Globus pallidus (tissue), 1 donor: ENCODE data around the gene CELA3A.
"Not testable (repeated sequence)": the region's sequence is repeated elsewhere in the genome, so short reads cannot be mapped to it uniquely, and the experiment has no call there.

Experiments used
- DNase-seq: peaks from one replicate; pipeline ENCODE4 v3.0.0-alpha.2; 2015; ENCODE audit warnings: low spot score

CELA3A gene, protein sequence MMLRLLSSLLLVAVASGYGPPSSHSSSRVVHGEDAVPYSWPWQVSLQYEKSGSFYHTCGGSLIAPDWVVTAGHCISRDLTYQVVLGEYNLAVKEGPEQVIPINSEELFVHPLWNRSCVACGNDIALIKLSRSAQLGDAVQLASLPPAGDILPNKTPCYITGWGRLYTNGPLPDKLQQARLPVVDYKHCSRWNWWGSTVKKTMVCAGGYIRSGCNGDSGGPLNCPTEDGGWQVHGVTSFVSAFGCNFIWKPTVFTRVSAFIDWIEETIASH

DNA sequence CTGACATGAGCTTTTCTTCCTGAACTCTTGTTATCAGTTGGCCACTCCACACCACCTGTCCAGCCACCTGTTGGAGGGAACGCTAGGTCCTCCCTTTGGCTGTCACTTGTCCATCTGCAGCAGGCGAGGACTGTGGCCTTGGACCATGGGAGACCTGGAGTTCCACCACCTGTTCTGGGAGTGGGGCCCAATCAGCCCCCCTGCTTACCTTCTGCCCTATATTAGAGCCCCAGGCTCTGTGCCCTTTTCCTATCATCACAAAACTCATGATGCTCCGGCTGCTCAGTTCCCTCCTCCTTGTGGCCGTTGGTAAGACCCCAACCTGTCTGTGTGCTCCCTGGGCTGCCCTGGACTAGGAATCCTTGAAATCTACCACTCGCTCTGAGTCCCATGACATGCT lies at the start of gene CELA3A:
Gene CELA3A (plus strand): TSS at position 249 of the 400 bp plus-strand sequence. CDS start 18 bp downstream, at position 267.
- no peak for DNase-seq

DNA sequence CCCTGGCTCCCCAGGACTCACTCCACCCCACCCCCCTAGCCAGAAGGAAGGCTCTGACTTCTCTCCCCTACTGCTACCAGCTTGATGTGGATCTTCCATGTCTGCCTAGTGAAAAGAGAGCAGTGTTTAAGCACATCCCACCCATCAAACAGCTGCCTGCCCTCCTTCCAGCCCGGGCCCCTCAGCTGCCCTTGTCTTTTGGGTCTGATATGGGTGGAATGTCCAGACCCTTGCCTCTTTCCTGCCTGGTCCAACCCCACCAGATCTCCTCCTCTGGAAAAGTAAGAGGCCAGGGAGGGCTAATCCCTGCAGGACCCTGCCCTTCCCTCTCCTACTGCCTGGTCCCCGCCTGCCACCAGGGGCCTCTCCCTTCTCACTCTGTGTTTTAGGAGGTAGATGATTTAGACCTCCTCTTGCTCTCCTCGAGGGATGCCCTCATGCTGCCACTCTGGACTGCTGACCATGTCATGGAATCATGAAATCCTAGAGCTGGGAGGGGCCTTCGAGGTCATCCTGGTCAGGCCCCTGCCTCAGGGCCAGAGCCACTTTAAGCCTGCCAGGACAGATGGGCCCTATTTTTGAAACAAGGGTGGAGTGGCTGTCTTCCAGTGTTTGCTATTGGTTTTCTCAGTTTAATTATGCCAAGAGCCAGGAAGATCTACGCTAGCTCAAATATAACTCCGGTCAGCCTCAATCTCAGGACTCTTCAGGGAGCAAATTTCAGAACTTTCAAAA lies 48.5 kb upstream of the CELA3A start:
- no peak for DNase-seq

DNA sequence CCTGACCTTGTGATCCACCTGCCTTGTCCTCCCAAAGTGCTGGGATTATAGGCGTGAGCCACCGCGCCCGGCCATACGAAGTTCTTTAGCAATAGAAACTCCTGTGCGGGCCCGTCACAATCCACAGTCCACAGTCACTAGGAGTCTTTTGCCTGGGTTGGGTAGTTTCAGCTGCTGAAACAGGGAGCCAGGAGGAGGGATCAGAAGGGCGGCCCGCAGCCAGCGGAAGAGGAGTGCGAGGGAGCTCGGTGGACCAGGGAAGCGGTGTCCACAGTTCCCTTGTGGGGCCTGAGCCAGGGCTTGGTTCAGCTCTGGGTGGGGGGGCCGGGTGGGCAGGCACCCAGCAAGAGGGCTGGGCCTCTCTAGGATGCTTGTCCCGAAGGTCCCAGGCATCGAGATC lies 46.4 kb upstream of the CELA3A start:
- DNase-seq = no peak

DNA sequence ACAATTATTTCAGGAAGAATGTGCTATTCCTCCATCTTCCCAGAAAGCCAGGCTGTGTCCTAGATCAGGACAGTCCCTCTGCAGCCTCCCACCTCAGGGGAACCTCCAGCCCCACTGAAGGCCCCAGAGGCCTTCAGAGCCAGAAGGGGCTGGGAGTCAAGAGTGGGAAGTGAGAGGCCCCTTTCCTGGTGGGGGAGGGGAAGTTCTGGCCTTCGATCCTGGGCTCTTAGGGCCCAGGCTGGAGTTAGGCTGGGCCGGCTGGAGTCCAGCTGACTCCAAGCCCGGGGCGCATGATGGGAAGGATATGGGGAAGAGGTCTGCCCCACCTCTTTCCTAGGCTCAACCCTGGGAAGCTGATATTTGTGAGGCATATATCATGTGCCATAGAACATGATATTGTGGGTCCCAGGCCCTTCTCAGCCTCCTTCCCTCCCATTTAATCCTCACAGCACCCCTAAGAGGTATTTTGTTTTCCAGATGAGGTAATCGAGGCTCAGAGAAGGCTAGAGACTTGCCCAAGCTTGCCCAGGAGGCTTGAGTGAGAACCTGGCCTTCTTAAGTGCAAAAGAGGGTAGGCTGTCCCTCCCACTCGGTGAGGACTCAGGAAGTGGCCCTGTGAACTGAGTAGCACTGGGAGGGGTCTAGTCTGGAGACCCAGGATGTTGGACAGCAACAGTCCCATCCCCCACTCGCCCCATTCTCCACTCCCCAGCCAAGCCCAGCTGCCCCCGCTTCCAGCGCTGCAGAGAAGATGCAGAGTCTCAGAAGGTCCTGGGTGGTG lies 45.8 kb upstream of the CELA3A start:
- DNase-seq = no peak

DNA sequence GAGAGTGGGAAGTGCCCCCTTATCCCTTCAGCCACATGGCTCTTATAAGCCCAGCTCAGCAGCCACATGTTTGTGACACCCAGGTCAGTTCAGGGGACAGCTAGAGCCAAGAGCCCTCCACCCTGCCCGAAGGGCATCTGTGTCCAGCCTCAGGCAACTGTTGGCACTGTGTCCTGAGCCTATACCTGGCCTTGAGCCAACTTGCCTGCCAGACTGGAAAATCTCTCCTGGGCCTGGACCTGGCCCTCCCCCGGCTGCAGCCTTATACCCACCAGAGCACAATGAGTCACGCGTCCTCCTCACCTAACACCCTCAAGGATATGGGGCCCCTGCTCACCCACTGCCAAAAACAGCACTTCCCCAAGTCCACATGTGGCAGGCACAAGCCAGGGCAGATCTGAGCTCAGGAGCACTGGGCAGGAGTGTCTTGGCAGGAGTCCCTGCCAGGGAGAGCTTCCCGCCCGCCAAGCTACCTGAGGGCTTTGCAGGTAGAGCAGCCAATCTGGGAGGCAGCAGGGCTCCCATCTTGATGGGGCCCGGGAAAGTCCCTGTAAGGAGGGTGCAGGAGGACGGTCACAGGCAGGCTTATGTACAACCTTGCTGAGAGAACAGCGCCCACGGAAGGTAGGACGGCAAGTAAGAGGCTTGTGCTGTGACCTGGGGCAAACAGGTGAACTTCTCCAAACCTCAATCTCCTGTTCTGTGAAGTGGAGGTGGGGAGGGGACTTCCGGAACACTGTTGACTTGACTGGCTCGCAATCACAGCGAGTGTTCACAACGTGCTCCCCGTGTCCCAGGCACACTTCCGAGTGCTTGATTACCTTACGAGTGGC lies 44.5 kb upstream of the CELA3A start:
- no peak for DNase-seq

DNA sequence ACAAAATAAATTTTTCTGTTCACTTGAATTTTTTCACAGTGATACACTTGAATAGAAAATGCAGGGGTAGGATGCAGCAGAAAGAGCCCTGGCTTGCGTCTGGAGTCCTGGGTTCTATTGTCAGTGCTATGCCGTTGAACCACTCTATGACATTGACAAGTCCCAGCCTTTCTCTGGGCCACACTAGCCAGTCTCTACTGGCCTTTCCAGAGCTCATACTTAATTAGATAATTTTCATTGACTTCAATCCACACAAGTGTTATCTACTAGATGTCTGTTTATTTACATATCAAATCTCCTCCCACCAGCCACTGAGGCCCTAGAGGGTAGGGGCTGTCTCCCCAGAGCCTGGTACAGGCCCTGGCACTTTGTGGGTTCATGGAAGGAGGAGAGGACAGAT lies 40.1 kb upstream of the CELA3A start:
- DNase-seq = no peak

DNA sequence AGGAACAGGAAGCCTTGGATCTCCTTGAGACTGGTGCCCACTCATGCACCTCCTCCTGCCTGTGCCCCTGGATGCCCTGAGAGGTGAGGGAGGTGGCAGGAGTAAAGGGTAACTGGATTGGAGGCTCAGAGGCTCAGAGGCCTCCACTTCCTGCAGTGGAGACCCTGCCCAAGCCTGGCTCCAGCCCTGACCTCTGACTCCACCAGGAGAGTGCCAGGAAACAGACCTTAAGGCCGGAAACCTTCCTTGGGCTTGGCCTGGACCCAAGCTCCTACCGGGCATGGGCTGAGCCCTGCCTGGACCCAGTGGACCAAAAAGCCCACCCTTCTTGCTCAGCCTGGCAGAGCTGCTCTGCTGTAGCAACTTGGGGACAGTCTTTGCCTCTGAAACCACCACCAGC lies 39.7 kb upstream of the CELA3A start:
- DNase-seq = no peak

DNA sequence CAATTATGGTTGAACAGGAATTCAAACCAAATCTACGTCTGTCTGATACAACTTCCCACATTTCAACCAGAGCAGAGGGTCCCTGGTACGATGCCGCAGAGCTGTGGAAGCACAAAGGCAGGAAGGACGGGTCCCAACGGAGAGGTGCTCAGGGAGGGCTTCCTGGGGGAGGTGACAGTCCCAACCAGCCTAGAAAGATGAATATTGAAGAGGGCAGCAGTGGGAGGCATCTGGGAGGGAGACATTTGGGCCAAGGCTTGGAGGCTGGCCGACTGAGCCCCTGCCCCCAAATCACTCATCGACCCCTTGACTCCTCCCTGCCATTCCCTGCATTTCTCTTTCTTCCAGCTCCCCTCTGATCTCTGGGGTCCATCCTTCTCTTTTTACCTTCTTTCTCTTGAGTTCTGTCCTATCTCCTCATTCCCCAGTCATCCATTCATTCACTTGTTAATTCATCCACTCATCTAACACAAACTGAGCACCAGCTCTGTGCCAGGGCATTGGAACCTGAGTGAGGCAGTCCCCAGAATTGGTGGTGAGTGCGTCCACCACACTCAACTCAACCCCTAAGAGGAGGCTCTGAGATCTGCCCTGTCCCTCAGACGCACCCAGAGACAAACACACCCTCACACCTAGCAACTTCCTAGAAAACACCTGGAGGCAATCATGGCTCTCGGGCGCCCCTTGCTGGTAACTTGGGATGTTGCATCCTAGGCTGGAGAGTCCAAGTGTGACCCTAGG lies 37.8 kb upstream of the CELA3A start:
- DNase-seq = peak; percentile 37

DNA sequence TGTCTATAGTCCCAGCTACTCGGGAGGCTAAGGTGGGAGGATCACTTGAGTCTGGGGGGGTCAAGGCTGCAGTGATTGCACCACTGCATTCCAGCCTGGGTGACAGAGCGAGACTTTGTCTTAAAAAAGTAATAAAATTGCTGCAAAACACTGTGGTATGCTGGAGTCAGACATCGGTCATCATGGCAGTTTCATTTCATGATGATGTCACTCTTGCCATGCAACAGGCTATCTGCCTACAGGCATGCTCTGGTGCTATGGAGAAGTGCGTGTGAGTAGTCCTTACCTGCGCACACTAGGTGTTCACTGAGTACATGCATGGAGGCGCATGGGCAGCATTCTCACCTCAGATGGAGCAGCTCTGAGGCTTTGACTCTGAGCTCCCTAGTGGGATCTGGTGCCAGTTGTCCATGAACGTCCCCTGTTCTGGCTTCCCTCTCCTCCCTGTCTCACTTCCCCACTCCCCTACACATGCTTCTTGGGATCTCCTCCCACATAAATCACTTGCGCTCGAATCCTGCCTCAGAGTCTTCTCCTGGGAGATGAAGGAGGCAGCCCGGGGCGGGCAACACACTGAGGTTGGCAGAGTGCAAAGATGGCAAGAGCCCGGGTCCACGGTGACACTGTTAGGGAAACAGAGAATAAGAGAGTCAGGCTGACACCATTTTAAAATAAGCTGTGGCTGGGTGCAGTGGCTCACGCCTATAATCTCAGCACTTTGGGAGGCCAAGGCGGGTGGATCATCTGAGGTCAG lies 35.0 kb upstream of the CELA3A start:
- DNase-seq = no peak

DNA sequence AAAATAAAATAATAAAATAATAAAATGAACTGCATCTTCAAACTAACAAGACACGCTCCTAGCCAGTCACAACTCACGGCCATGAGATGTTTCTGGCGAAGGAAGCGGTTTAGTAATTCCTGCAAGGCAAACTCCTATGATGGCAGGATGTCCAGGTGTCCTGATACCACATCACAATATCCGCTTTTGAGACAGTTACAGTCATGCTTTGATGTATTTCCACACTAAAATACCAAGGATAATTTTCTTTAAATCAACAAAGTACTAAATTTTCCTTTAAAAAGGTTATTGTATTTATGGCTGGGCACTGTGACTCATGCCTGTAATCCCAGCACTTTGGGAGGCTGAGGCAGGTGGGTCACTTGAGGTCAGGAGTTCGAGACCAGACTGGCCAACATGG lies 34.2 kb upstream of the CELA3A start:
- not testable (repeated sequence) for DNase-seq

DNA sequence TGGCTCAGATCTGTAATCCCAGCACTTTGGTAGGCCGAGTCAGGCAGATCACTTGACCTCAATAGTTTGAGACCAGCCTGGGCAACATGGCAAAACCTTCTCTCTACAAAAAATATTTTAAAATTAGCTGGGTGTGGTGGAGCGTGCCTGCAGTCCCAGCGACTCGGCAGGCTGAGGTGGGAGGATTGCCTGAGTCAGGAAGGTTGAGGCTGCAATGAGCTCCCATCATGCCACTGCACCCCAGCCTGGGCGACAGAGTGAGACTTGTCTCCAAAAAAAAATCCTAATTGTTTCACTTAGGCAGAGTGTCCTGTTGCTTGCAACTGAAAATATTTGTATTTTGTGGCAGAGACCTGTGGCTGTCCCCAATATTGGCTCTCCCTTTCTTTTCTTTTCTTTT lies 32.4 kb upstream of the CELA3A start:
- not testable (repeated sequence) for DNase-seq

DNA sequence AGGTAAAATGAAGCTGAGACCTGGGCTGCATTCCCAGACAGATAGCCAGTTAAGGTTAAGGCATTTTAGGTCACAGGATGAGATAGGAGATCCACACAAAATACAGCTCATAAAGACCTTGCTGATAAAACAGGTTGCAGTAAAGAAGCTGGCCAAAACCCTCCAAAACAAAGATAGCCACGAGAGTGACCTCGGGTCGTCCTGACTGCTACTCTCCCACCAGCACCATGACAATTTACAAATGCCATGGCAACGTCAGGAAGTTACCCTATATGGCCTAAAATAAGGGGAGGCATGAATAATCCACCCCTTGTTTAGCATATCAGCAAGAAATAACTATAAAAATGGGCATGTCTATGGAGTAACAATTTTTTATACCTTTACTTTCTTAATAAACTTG lies 30.9 kb upstream of the CELA3A start:
- DNase-seq = not testable (repeated sequence)

DNA sequence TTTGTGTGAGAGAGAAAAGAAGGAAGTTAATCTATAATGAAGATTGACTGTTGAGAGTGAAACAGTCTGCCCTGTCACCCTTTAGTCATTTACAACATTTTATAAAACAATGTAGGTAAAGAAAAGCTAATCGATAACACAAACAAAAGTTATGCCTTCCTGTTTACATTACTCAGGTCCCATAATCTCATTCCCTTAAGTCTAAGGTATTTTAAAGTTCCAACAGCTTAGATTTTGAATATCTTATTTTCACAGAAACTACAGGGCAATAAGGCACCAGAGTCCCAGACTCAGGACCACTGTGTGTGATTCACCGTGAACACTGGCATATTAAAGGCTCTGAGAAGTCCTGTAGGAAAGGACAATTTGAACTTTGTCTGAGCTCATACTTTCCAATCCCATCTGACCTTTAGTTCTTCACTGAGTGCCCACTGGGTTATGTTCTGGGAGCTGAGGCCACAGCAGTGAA lies 28.4 kb upstream of the CELA3A start:
- not testable (repeated sequence) for DNase-seq

DNA sequence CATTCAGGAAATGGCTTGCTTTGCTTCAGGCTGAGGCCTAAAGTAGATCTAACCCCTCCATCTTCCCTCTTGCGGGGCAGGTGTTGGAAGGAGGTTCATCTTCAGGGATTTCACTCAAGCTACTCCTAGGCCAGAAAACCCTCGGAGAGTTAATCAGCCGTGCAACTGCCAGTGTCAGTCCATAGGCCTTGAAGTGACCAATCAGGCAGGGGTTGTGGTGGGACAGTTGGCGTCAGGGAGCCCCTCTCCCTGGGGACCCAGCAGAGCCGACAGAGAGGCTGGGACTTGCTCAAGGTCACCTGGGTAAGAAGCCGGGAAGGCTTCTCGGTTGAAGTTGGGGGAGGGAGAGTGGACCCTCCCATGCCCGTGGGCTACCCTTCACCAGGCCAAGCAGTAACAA lies 27.5 kb upstream of the CELA3A start:
- DNase-seq = not testable (repeated sequence)

DNA sequence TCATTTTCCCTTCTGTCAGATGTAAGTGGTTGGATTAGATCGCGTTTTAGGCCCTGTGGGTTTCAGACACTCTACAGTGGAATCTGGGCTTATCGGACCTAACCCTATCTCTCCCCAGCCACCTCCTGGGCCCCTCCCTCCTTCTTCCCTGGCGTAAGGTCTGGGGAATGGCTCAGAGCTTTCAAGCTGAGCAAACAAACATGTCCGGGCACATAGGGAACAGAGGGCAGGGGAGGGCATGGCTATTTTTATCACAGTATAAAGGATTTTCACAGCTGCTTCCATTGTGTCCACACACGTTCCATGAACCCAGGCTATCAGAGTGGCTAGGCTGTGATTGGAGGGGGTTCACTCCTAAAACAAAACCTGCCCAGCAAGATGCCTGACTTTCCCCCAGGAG lies 26.8 kb upstream of the CELA3A start:
- not testable (repeated sequence) for DNase-seq

DNA sequence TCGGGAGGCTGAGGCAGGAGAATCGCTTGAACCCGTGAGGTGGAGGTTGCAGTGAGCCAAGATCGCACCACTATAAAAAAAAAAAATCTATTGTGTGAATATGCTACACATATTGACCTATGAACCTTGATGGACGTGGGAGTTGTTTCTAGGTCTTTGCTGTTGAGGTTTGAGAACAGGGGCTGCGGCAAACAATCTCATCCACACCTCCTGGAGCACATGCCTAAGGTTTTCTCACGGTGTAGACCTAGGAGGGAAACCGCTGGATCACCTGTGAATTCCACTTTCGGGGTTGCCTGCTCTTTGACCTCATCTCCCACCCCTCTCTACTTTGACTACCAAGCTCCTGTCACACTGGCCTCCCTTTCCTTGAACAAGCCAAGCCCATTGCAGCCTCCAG lies 26.2 kb upstream of the CELA3A start:
- DNase-seq = not testable (repeated sequence)

DNA sequence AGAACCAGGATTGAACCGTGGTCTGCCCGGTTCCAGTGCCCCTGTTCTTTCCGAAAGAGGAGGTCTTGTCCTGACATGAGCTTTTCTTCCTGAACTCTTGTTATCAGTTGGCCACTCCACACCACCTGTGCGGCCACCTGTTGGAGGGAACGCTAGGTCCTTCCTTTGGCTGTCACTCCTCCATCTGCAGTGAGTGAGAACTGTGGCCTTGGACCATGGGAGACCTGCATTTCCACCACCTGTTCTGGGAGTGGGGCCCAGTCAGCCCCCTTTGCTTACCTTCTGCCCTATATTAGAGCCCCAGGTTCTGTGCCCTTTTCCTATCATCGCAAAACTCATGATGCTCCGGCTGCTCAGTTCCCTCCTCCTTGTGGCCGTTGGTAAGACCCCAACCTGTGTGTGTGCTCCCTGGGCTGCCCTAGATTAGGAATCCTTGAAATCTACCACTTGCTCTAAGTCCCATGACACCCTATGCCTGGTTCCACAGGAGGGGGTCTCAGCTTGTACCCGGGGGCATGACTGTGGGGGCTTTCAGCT lies 24.7 kb upstream of the CELA3A start, which contains the start of gene CELA3B:
Gene CELA3B (plus strand): TSS at position 320 of the 537 bp plus-strand sequence. CDS start 18 bp downstream, at position 338.
- not testable (repeated sequence) for DNase-seq

DNA sequence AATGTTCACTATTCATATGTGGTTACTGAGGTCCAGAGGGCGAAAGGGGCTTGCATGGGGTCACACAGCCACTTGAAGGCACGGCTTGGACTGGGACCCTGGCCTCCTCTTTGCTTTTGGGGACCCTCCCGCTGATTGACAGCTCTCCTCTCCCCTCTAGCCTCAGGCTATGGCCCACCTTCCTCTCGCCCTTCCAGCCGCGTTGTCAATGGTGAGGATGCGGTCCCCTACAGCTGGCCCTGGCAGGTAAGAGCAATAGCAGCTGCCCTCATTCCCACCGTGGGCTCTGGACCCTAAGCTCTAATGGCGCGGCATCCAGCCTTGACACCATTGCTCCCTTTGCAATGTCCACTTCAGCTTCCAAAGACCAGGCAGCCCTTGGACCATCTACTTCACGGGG lies 23.2 kb upstream of the CELA3A start:
- DNase-seq = not testable (repeated sequence)

DNA sequence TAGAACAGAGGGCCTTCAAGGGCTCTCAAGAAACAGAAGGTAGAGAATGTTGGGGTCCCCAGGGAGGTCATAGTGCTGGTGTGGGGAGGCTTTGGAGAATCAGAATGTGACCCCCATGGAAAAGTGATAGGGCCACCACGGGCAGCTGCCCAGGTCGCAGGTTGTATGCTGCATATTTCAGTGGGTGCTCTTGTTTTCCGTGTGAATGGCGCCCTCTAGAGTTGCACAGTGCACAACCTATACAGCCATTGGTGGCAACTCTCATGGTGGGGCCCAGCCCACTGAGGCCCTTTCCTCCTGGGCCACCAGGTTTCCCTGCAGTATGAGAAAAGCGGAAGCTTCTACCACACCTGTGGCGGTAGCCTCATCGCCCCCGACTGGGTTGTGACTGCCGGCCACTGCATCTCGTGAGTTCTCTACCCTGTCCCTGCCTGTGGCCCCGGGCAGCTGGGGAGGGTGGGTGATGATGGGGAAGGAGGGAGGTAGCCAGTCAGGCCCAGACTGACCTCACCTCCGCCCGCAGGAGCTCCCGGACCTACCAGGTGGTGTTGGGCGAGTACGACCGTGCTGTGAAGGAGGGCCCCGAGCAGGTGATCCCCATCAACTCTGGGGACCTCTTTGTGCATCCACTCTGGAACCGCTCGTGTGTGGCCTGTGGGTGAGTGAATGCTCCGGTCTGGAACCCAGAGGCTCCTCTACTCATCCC lies 20.8 kb upstream of the CELA3A start:
- DNase-seq = not testable (repeated sequence)
